DND-41 (cell line): ENCODE measurements around the gene GPR31.
"Not testable (repeated sequence)": the region's sequence is repeated elsewhere in the genome, so short reads cannot be mapped to it uniquely, and the experiment has no call there.

ENCODE experiments used
- EZH2 ChIP-seq: IDR thresholded peaks from 3 replicates; pipeline ENCODE4 v1.6.1; 2012; ENCODE audit warnings: borderline replicate concordance, low read depth, mild to moderate bottlenecking, moderate library complexity, low read length, inconsistent platforms; ENCODE audit not compliant: severe bottlenecking
- TF ChIP-seq, protein P1 (sequence below): IDR thresholded peaks from 2 replicates; pipeline ENCODE4 v1.5.1; 2012; ENCODE audit warnings: borderline replicate concordance, low read length, moderate library complexity, mild to moderate bottlenecking; ENCODE audit not compliant: poor library complexity, severe bottlenecking; ENCODE audit errors: extremely low read depth

- TF ChIP-seq, protein P1, sequence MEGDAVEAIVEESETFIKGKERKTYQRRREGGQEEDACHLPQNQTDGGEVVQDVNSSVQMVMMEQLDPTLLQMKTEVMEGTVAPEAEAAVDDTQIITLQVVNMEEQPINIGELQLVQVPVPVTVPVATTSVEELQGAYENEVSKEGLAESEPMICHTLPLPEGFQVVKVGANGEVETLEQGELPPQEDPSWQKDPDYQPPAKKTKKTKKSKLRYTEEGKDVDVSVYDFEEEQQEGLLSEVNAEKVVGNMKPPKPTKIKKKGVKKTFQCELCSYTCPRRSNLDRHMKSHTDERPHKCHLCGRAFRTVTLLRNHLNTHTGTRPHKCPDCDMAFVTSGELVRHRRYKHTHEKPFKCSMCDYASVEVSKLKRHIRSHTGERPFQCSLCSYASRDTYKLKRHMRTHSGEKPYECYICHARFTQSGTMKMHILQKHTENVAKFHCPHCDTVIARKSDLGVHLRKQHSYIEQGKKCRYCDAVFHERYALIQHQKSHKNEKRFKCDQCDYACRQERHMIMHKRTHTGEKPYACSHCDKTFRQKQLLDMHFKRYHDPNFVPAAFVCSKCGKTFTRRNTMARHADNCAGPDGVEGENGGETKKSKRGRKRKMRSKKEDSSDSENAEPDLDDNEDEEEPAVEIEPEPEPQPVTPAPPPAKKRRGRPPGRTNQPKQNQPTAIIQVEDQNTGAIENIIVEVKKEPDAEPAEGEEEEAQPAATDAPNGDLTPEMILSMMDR: not testable (repeated sequence)
- not testable (repeated sequence) for TF ChIP-seq EZH2
Observed at GRCh38 chr6:167177271-167177670, 19.5 kb upstream of the GPR31 start.
